GM12865 (cell line): ENCODE results near the gene PCDHGA3.
"Not testable (repeated sequence)": the region's sequence is repeated elsewhere in the genome, so short reads cannot be mapped to it uniquely, and the experiment has no call there.

Source experiments
- DNase-seq: peaks from one replicate; pipeline ENCODE4 v3.0.0; 2010; ENCODE audit warnings: low read depth
- H3K4me3 ChIP-seq: 2 replicates; pipeline ENCODE4 v1.5.1; 2011; ENCODE audit warnings: mild to moderate bottlenecking, low read depth, low read length, control low read depth
- CTCF ChIP-seq: IDR thresholded peaks from 2 replicates; pipeline ENCODE4 v1.5.1; 2011; ENCODE audit warnings: low read length, control low read depth, low read depth, inconsistent platforms; ENCODE audit not compliant: insufficient read depth; ENCODE audit errors: missing control alignments

Gene PCDHGA3

GRCh38 chr5:141319699-141320098, 23.9 kb upstream of the PCDHGA3 start:
- DNase-seq = no peak
- H3K4me3 ChIP-seq = peak overlapping the region; percentile 92
- no peak for TF ChIP-seq CTCF

- peak; percentile 85 for TF ChIP-seq CTCF
- DNase-seq = peak; percentile 97
- H3K4me3 ChIP-seq = peak within 1 kb of the TSS; percentile 92
Observed at GRCh38 chr5:141320225-141321169, 23.1 kb upstream of the PCDHGA3 start, which contains the start of gene TAF7. TAF7 (minus strand) TSS chr5:141320784; CDS start chr5:141320044, 740 bp downstream.

- no peak overlapping the region for H3K4me3 ChIP-seq
- TF ChIP-seq CTCF = no peak
- no peak for DNase-seq
Observed at GRCh38 chr5:141322261-141322660, 21.4 kb upstream of the PCDHGA3 start.

- peak; percentile 57 for TF ChIP-seq CTCF
- H3K4me3 ChIP-seq = peak overlapping the region; percentile 68
- peak; percentile 79 for DNase-seq
Observed at GRCh38 chr5:141326088-141326854, 17.4 kb upstream of the PCDHGA3 start.

GRCh38 chr5:141328231-141328630, 15.4 kb upstream of the PCDHGA3 start:
- TF ChIP-seq CTCF = no peak
- no peak for DNase-seq
- no peak overlapping the region for H3K4me3 ChIP-seq

GRCh38 chr5:141330299-141331080, 13.1 kb upstream of the PCDHGA3 start, which contains the start of gene PCDHGA1:
PCDHGA1 (plus strand) TSS chr5:141330514.
- peak within 1 kb of the TSS; percentile 38 for H3K4me3 ChIP-seq
- peak; percentile 69 for DNase-seq
- peak; percentile 55 for TF ChIP-seq CTCF

GRCh38 chr5:141332571-141332970, 11.1 kb upstream of the PCDHGA3 start:
- not testable (repeated sequence) for DNase-seq

More at GRCh38 chr5:141332571-141332970, 11.1 kb upstream of the PCDHGA3 start:
- H3K4me3 ChIP-seq = not testable (repeated sequence)
